IPS-15b (cell line): ENCODE data around the gene CCDC102A.

Experiments used
- H3K27me3 ChIP-seq: one replicate; pipeline ENCODE4 v1.6.1; 2013; ENCODE audit warnings: low read length; ENCODE audit not compliant: control insufficient read depth, insufficient read depth
- H3K36me3 ChIP-seq: one replicate; pipeline ENCODE4 v1.6.1; 2013; ENCODE audit warnings: low read length; ENCODE audit not compliant: control insufficient read depth, insufficient read depth
- H3K4me1 ChIP-seq: one replicate; pipeline ENCODE4 v1.6.1; 2013; ENCODE audit warnings: mild to moderate bottlenecking, low read length; ENCODE audit not compliant: control insufficient read depth, insufficient read depth
- H3K4me3 ChIP-seq: one replicate; pipeline ENCODE4 v1.5.1; 2013; ENCODE audit warnings: low read depth, low read length
- H3K9ac ChIP-seq: one replicate; pipeline ENCODE4 v1.6.1; 2013; ENCODE audit warnings: low read depth, mild to moderate bottlenecking, low read length
- H3K9me3 ChIP-seq: one replicate; pipeline ENCODE4 v1.6.1; 2013; ENCODE audit warnings: mild to moderate bottlenecking, low read length; ENCODE audit not compliant: control insufficient read depth, insufficient read depth

Gene CCDC102A

DNA sequence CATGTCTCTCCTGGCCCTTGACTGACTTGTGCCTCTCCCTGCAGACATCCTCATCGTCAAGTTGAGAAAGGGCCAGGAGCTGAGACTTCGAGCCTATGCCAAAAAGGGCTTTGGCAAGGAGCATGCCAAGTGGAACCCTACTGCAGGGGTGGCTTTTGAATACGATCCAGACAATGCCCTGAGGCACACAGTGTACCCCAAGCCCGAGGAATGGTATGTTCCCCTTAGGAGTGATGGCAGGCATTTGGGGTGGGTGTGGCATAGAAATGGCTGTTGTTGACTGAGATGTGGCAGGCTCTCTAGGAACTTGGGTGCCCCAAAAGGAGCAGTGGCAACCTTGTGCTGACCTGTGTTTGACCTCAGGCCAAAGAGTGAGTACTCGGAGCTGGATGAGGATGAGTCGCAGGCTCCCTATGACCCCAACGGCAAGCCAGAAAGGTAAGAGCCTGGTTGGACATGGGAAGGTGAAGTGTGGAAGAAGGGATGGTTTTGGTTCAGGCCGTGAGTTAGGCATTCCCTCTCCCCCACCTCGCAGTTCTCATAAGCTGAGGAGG lies 66.4 kb downstream of the CCDC102A start:
- Histone ChIP-seq H3K4me3 (no peak overlapping the region), H3K27me3 (no peaks in the 10 kb centered on the region), H3K9me3 (no peaks in the 10 kb centered on the region), H3K36me3 (peaks cover 35% of the 10 kb centered on the region), H3K9ac (no peak overlapping the region), H3K4me1 (peaks cover 20% of the 10 kb centered on the region)

DNA sequence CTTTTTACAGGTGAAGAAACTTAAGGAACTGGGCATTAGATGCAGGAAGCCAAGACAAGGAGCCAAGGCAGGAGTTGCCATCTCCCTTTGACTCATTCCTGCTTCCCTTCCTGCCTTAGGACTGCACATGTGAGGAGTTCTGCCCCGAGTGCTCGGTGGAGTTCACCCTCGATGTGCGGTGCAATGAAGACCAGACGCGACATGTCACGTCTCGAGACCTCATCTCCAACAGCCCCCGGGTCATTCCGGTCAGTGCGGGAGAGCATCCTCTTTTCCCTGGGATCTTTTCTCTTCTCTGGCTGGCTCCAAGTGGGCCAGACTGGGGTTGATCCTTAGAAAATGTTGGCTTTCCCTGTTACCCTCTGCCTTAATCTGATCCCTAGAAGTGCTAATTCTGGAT lies 67.3 kb downstream of the CCDC102A start:
- Histone ChIP-seq H3K9me3 (no peaks in the 10 kb centered on the region), H3K4me1 (peaks cover 20% of the 10 kb centered on the region), H3K27me3 (no peaks in the 10 kb centered on the region), H3K4me3 (no peak overlapping the region), H3K36me3 (peaks cover 35% of the 10 kb centered on the region), H3K9ac (no peak overlapping the region)

DNA sequence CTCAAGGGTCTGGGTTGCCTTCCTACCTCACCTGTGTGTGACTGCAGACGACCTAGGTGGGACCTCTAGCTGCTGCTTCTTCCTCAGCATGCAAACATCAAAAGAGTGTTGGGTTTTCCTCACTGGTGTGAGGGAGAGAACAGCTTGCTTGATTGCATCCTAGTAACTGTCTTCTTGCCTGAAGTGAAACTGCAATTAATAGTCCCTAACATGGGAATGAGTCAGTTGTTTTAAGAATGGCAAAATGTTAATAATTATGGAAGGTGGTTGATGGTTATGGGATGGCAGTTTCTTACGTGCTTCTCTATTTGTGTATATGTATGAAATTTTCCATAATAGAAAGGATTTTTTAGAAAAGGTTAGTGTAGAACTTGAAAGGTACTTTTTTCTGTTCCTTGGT lies 68.0 kb downstream of the CCDC102A start:
- Histone ChIP-seq H3K36me3 (peaks cover 33% of the 10 kb centered on the region), H3K9me3 (no peaks in the 10 kb centered on the region), H3K27me3 (no peaks in the 10 kb centered on the region), H3K4me3 (no peak overlapping the region), H3K9ac (no peak overlapping the region), H3K4me1 (peaks cover 19% of the 10 kb centered on the region)

DNA sequence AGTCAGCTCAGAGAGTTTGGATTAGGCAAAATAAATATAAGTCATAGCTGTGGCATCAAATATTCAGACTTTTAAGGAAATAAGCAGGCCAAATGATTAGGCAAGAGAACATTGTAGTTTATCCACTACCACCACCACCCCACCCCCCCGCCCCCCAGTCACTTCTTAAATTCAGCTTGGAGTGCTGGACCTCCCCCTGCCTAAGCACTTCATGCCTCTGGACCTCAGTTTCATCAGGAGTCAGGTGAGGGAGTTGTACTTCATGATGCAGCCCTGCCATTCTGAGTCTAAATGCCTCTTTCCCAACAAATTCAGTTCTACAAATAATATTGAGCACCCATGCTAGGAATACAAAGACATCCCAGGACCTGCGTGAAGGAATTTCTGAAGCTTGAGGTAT lies 71.8 kb downstream of the CCDC102A start:
- Histone ChIP-seq H3K4me1 (no peaks in the 10 kb centered on the region), H3K9me3 (no peaks in the 10 kb centered on the region), H3K36me3 (peaks cover 21% of the 10 kb centered on the region), H3K9ac (no peak overlapping the region), H3K27me3 (no peaks in the 10 kb centered on the region), H3K4me3 (no peak overlapping the region)

DNA sequence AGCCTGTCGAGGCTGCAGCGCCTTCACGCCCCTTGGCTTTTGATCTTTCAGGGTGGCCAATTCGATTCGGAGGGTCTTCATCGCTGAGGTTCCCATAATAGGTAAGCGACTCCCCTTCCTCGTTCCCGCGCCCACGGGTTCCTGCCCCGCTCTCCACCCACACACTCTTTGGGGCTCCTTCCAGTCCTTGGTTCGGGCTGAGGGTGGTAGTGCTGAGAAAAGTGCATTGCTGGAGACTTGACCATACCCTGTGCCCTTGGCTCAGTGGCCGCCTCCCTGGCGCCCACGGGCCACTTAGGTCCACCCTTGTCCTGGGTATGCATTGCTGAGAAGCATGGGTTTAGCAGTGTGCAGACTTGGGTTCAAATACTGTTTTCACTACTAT lies 73.4 kb downstream of the CCDC102A start:
- H3K4me1 ChIP-seq: no peaks in the 10 kb centered on the region
- peak overlapping the region; percentile 85 for H3K9ac ChIP-seq
- H3K36me3 ChIP-seq: peaks cover 14% of the 10 kb centered on the region
- no peaks in the 10 kb centered on the region for H3K27me3 ChIP-seq
- peak overlapping the region; percentile 96 for H3K4me3 ChIP-seq
- H3K9me3 ChIP-seq: no peaks in the 10 kb centered on the region

DNA sequence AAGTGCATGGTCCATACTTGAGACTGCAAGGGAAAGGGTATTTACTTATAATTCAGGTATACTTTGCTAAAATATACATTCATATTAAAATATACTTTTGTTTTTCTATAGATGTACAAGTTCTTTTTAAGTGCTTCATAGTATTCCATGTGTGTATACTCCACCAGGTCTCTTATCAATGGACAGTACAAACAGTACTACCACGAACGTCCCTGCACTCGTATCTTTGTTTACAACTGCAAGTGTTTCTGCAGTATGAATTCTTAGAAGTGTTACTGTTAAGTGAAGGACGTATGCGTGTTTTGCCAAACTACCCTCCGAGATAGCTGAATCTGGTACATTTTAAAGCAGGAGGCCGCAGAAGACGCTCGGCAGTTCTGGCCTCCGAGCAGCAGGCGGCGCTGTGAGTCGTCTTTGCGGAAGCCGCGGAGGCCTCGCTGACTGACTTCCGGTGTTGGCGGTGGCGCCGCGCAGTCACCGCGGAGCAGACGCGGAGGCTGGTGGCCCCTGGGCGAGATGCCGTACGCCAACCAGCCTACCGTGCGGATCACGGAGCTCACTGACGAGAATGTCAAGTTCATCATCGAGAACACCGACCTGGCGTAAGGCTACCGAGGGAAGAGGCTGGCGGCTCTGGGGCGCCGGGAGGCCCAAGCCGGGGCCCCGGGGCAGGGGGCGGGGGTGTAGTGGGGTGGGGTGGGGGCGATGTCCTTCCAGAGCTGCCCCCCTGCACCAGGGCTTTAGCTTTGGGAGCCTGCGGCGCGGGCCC lies 74.0 kb downstream of the CCDC102A start, which contains the start of gene POLR2C:
POLR2C (plus strand) TSS at position 471 of the 769 bp plus-strand sequence; CDS start at position 517, 46 bp downstream.
- Histone ChIP-seq H3K36me3 (peaks cover 14% of the 10 kb centered on the region), H3K9me3 (no peaks in the 10 kb centered on the region), H3K9ac (peak within 1 kb of the TSS; percentile 85), H3K27me3 (no peaks in the 10 kb centered on the region), H3K4me3 (peak within 1 kb of the TSS; percentile 96), H3K4me1 (no peaks in the 10 kb centered on the region)
